Keratinocyte (primary cell): Measurements from ENCODE around the gene ITGA11.

ENCODE experiments used
- EZH2 ChIP-seq: IDR thresholded peaks from one replicate; pipeline ENCODE4 v1.6.1; 2012; ENCODE audit warnings: inconsistent platforms, mild to moderate bottlenecking, low read length, moderate library complexity
- TF ChIP-seq, protein P1 (sequence below), 3 experiments: IDR thresholded peaks in 1 of 3; conservative IDR thresholded peaks in 1 of 3; optimal IDR thresholded peaks in 1 of 3; 2 replicates in 2 of 3; 3 replicates in 1 of 3; pipeline versions ENCODE3 to v1.5.1; 2011; ENCODE audit warnings: low read length in 3 of 3, mild to moderate bottlenecking in 3 of 3, moderate library complexity in 2 of 3, control low read depth in 1 of 3, inconsistent platforms in 1 of 3; ENCODE audit not compliant: insufficient read depth in 2 of 3; ENCODE audit errors: extremely low read depth in 1 of 3

DNA sequence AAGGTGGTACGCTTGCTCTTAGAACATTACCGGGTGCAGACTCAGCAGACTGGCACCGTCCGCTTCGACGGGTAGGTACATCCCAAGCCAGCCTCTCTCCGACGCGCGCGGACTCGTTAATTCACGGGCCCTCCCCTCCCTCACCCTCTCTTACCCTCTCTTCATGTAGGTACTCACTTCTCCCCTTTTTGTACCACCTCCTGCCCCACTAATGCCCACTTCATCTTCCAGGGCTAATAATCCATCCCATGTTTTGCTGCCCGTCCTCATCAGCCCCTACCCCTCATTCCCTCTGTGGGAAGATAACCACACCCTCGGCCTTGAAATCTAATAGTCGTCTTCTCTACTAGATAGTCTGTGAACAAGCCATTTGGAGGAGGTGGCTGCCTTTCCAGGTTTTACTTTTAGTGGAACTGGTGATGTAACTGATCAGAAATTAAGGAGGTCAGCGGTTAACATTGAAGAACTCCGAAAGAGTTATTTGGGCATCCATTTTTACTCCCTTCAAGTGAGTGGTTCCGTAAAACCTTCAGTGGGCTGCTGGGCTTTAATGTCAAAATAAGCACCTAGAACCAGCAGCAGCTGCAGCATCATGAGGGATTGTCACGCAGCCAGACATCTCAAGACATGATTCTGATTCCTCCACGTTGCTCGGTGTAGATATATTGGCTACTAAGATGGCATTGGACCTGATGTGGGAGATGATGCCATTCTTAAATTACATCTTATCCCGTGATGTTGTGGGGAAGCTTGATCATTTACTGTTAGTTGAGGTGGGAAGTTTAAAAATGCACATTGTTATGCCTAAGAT, 153.2 kb downstream of the ITGA11 start:
- no peak for TF ChIP-seq EZH2
- TF ChIP-seq, protein P1, sequence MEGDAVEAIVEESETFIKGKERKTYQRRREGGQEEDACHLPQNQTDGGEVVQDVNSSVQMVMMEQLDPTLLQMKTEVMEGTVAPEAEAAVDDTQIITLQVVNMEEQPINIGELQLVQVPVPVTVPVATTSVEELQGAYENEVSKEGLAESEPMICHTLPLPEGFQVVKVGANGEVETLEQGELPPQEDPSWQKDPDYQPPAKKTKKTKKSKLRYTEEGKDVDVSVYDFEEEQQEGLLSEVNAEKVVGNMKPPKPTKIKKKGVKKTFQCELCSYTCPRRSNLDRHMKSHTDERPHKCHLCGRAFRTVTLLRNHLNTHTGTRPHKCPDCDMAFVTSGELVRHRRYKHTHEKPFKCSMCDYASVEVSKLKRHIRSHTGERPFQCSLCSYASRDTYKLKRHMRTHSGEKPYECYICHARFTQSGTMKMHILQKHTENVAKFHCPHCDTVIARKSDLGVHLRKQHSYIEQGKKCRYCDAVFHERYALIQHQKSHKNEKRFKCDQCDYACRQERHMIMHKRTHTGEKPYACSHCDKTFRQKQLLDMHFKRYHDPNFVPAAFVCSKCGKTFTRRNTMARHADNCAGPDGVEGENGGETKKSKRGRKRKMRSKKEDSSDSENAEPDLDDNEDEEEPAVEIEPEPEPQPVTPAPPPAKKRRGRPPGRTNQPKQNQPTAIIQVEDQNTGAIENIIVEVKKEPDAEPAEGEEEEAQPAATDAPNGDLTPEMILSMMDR (optimal IDR thresholded peaks at IDR 0.05 in 1 of 3, IDR thresholded peaks at IDR 0.05 in 1 of 3, conservative IDR thresholded peaks at IDR 0.05 in 1 of 3; ENCODE audit: extremely low read depth in 1 of 3, insufficient read depth in 2 of 3, low read length in 3 of 3) = no peak
